ENCODE data around the gene FGF18. TPM values are rescaled to one million over a fixed set of nuclear protein-coding genes. Genes with fewer than 3 reads are reported as not detected.

The FGF18 gene
- total and polyA plus RNA-seq, 4 experiments from 2014 or later: 0.09 to 0.32 (median 0.17) TPM; not detected in 1

- no peak overlapping the region for H3K27ac ChIP-seq (ENCODE audit: low read depth, low read length)
- no peaks in the 10 kb centered on the region for H3K27me3 ChIP-seq (ENCODE audit: insufficient read depth, low read length)
- no peak for DNase-seq
- ChIA-PET POLR2A (ENCODE audit: partially characterized antibody) (no interaction called here), CTCF (ENCODE audit: partially characterized antibody) (no interaction called here)
- intact Hi-C loops (cut with micrococcal nuclease): no loop called here
- no peaks in the 10 kb centered on the region for H3K27me3 Mint-ChIP-seq
- no peaks in the 10 kb centered on the region for H3K36me3 Mint-ChIP-seq
- H3K4me3 ChIP-seq (ENCODE audit: low read length in 2 of 2): no peak overlapping the region
- H3K27ac Mint-ChIP-seq: no peak overlapping the region
- H3K4me1 ChIP-seq (ENCODE audit: insufficient read depth, low read length): no peaks in the 10 kb centered on the region
- H3K36me3 ChIP-seq (ENCODE audit: insufficient read depth, low read length): no peaks in the 10 kb centered on the region
- no peaks in the 10 kb centered on the region for H3K9me3 Mint-ChIP-seq
- H3K4me3 Mint-ChIP-seq: no peak overlapping the region
- no peaks in the 10 kb centered on the region for H3K4me1 Mint-ChIP-seq
- no peaks in the 10 kb centered on the region for H3K9me3 ChIP-seq (ENCODE audit: control insufficient read depth in 1 of 2, low read length in 2 of 2)
Measured at GRCh38 chr5:171428168-171428696, 8.8 kb downstream of the FGF18 start.

DNA sequence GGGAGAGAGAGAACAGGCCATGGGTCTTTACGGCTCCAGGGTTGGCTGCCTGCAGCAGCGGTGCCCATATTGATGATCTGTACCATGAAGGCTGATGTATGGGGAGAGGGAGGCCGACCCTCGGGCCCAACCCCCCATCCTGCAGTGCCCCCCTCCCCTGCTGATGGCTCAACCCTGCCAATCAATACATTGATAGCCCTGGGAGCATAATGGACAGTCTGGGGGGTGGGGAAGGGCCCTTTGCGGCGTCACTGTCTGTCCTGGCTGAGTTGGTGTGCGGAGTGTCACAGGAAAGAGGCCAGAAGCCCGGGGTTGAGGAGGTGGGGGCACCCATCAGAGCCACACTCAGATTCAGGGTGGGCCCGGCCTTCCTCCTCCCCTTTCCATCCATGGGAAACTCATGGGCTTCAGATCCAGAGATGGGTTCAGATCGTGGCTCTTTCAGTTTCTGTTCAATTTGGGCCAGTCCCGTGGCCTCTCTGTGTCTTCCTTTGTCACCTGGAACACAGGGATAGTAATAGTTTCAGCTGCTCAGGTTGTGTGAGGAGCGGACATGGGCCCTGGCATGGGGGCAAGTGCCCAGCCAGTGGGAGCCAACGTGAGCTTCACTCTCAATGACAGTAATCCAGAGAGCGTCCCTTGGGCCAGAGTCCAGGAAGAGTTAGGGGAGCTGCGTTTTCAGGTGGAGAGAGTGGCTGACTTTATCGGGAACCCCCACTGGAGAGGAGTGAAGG is 9.5 kb downstream of the FGF18 start:
- ChIA-PET CTCF (ENCODE audit: partially characterized antibody) (no interaction called here), POLR2A (ENCODE audit: partially characterized antibody) (no interaction called here)
- intact Hi-C loops (cut with micrococcal nuclease): no loop called here
- DNase-seq: no peak
- H3K36me3 Mint-ChIP-seq: no peaks in the 10 kb centered on the region
- no peaks in the 10 kb centered on the region for H3K4me1 Mint-ChIP-seq
- H3K4me1 ChIP-seq (ENCODE audit: insufficient read depth, low read length): no peaks in the 10 kb centered on the region
- H3K9me3 Mint-ChIP-seq: no peaks in the 10 kb centered on the region
- H3K27me3 Mint-ChIP-seq: no peaks in the 10 kb centered on the region
- H3K27ac ChIP-seq (ENCODE audit: low read depth, low read length): no peak overlapping the region
- no peak overlapping the region for H3K4me3 ChIP-seq (ENCODE audit: low read length in 2 of 2)
- no peak overlapping the region for H3K27ac Mint-ChIP-seq
- H3K9me3 ChIP-seq (ENCODE audit: control insufficient read depth in 1 of 2, low read length in 2 of 2): no peaks in the 10 kb centered on the region
- H3K27me3 ChIP-seq (ENCODE audit: insufficient read depth, low read length): no peaks in the 10 kb centered on the region
- H3K36me3 ChIP-seq (ENCODE audit: insufficient read depth, low read length): no peaks in the 10 kb centered on the region
- H3K4me3 Mint-ChIP-seq: no peak overlapping the region

GRCh38 chr5:171429543-171429910 is 10.1 kb downstream of the FGF18 start:
- no peak for DNase-seq
- Mint-ChIP-seq H3K36me3 (no peaks in the 10 kb centered on the region), H3K27me3 (no peaks in the 10 kb centered on the region), H3K27ac (no peak overlapping the region), H3K9me3 (no peaks in the 10 kb centered on the region), H3K4me1 (no peaks in the 10 kb centered on the region), H3K4me3 (no peak overlapping the region)
- H3K27ac ChIP-seq (ENCODE audit: low read depth, low read length): no peak overlapping the region
- intact Hi-C loops (cut with micrococcal nuclease): no loop called here
- H3K9me3 ChIP-seq (ENCODE audit: control insufficient read depth in 1 of 2, low read length in 2 of 2): no peaks in the 10 kb centered on the region
- no peaks in the 10 kb centered on the region for H3K4me1 ChIP-seq (ENCODE audit: insufficient read depth, low read length)
- H3K4me3 ChIP-seq (ENCODE audit: low read length in 2 of 2): no peak overlapping the region
- ChIA-PET POLR2A (ENCODE audit: partially characterized antibody) (no interaction called here), CTCF (ENCODE audit: partially characterized antibody) (no interaction called here)
- no peaks in the 10 kb centered on the region for H3K27me3 ChIP-seq (ENCODE audit: insufficient read depth, low read length)
- H3K36me3 ChIP-seq (ENCODE audit: insufficient read depth, low read length): no peaks in the 10 kb centered on the region

DNA sequence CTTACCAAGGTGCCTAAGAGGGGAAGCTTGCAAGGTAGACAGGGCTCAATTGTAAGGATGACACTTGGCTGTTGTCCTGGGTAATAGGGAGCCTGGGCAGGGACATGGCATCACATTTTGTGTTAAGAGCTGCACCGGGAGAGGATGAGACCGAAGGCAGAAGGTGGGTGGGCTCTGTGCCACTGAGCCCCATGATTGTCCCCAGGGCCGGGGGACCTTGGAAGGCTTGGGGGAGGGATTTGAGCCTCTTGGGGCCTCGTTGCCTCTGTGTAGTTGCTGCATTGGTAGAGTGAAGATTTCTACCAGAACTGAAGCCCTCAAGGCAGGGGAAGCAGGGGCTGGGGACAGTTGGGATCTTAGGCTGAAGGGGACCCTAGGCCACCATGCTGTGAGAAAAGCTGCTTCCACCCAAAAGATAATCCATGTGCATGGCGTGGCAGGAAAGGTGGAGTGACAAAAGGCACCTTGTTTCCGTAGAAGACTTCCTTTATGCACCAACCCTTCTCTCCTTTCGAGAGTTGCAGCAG is 11.9 kb downstream of the FGF18 start:
- H3K4me3 ChIP-seq (ENCODE audit: low read length in 2 of 2): no peak overlapping the region
- intact Hi-C loops (cut with micrococcal nuclease): no loop called here
- ChIA-PET CTCF (ENCODE audit: partially characterized antibody) (no interaction called here), POLR2A (ENCODE audit: partially characterized antibody) (no interaction called here)
- H3K27ac Mint-ChIP-seq: no peak overlapping the region
- no peaks in the 10 kb centered on the region for H3K27me3 Mint-ChIP-seq
- H3K4me3 Mint-ChIP-seq: no peak overlapping the region
- DNase-seq: no peak
- H3K4me1 ChIP-seq (ENCODE audit: insufficient read depth, low read length): no peaks in the 10 kb centered on the region
- no peaks in the 10 kb centered on the region for H3K36me3 ChIP-seq (ENCODE audit: insufficient read depth, low read length)
- H3K27me3 ChIP-seq (ENCODE audit: insufficient read depth, low read length): no peaks in the 10 kb centered on the region
- no peaks in the 10 kb centered on the region for H3K36me3 Mint-ChIP-seq
- no peak overlapping the region for H3K27ac ChIP-seq (ENCODE audit: low read depth, low read length)
- no peaks in the 10 kb centered on the region for H3K4me1 Mint-ChIP-seq
- H3K9me3 ChIP-seq (ENCODE audit: control insufficient read depth in 1 of 2, low read length in 2 of 2): no peaks in the 10 kb centered on the region
- H3K9me3 Mint-ChIP-seq: no peaks in the 10 kb centered on the region

DNA sequence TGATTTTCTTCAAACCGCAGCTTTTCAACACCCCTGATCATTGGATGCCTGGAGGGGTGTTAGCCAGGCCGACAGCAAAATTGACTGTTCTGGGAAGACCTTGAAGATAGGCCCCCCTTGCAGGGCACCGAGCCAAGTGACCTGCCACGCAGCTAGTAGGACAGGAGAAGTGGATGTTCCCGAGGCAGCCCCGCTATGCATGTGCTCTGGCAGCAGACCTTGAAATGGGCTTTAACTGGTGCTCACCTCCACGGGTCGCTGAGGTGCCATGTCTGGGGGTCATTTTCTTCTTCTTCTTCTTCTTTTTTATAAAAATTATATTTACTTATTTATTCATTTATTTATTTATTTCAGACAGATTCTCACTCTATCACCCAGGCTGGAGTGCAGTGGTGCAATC is 12.6 kb downstream of the FGF18 start:
- Histone ChIP-seq H3K4me3 (ENCODE audit: low read length in 2 of 2) (no peak overlapping the region), H3K9me3 (ENCODE audit: control insufficient read depth in 1 of 2, low read length in 2 of 2) (no peaks in the 10 kb centered on the region), H3K36me3 (ENCODE audit: insufficient read depth, low read length) (no peaks in the 10 kb centered on the region), H3K4me1 (ENCODE audit: insufficient read depth, low read length) (no peaks in the 10 kb centered on the region), H3K27ac (ENCODE audit: low read depth, low read length) (no peak overlapping the region), H3K27me3 (ENCODE audit: insufficient read depth, low read length) (no peaks in the 10 kb centered on the region)
- ChIA-PET CTCF (ENCODE audit: partially characterized antibody) (no interaction called here), POLR2A (ENCODE audit: partially characterized antibody) (no interaction called here)
- Mint-ChIP-seq H3K9me3 (no peaks in the 10 kb centered on the region), H3K4me1 (no peaks in the 10 kb centered on the region), H3K4me3 (no peak overlapping the region), H3K36me3 (no peaks in the 10 kb centered on the region), H3K27me3 (no peaks in the 10 kb centered on the region), H3K27ac (no peak overlapping the region)
- DNase-seq: no peak
- intact Hi-C loops (cut with micrococcal nuclease): no loop called here

GRCh38 chr5:171432583-171433351 is 13.3 kb downstream of the FGF18 start:
- ChIA-PET POLR2A (ENCODE audit: partially characterized antibody) (no interaction called here), CTCF (ENCODE audit: partially characterized antibody) (no interaction called here)
- Mint-ChIP-seq H3K4me3 (no peak overlapping the region), H3K4me1 (no peaks in the 10 kb centered on the region), H3K36me3 (no peaks in the 10 kb centered on the region), H3K9me3 (no peaks in the 10 kb centered on the region), H3K27ac (no peak overlapping the region), H3K27me3 (no peaks in the 10 kb centered on the region)
- no peak overlapping the region for H3K4me3 ChIP-seq (ENCODE audit: low read length in 2 of 2)
- H3K9me3 ChIP-seq (ENCODE audit: control insufficient read depth in 1 of 2, low read length in 2 of 2): no peaks in the 10 kb centered on the region
- no peaks in the 10 kb centered on the region for H3K27me3 ChIP-seq (ENCODE audit: insufficient read depth, low read length)
- H3K4me1 ChIP-seq (ENCODE audit: insufficient read depth, low read length): no peaks in the 10 kb centered on the region
- H3K27ac ChIP-seq (ENCODE audit: low read depth, low read length): no peak overlapping the region
- DNase-seq: no peak
- intact Hi-C loops (cut with micrococcal nuclease): no loop called here
- no peaks in the 10 kb centered on the region for H3K36me3 ChIP-seq (ENCODE audit: insufficient read depth, low read length)

- Mint-ChIP-seq H3K36me3 (no peaks in the 10 kb centered on the region), H3K9me3 (no peaks in the 10 kb centered on the region), H3K27me3 (no peaks in the 10 kb centered on the region), H3K4me3 (no peak overlapping the region), H3K4me1 (no peaks in the 10 kb centered on the region), H3K27ac (no peak overlapping the region)
- Histone ChIP-seq H3K9me3 (ENCODE audit: control insufficient read depth in 1 of 2, low read length in 2 of 2) (no peaks in the 10 kb centered on the region), H3K4me3 (ENCODE audit: low read length in 2 of 2) (no peak overlapping the region), H3K4me1 (ENCODE audit: insufficient read depth, low read length) (no peaks in the 10 kb centered on the region), H3K27me3 (ENCODE audit: insufficient read depth, low read length) (no peaks in the 10 kb centered on the region), H3K36me3 (ENCODE audit: insufficient read depth, low read length) (no peaks in the 10 kb centered on the region), H3K27ac (ENCODE audit: low read depth, low read length) (no peak overlapping the region)
- DNase-seq: no peak
- POLR2A ChIA-PET (ENCODE audit: partially characterized antibody): no interaction called here
- CTCF ChIA-PET (ENCODE audit: partially characterized antibody): no interaction called here
- intact Hi-C loops (cut with micrococcal nuclease): no loop called here
Measured at GRCh38 chr5:171433352-171433698, 13.9 kb downstream of the FGF18 start.

Data from CD4-positive, alpha-beta memory T cell (primary cell).